OCI-LY7 (cell line): ENCODE results near the gene TBPL1. TPM values are rescaled to one million over a fixed set of nuclear protein-coding genes. Genes with fewer than 3 reads are reported as not detected.

Experiments
- BruUV-seq: library from RNA; stranded (reverse); fragments of 400-500 nt; replicated peaks from 2 replicates; lab custom pipeline; 2021; lab: Mats Ljungman, UMichigan
- CTCF ChIA-PET: fragments of 300-600 bp; sonication (Branson Sonifier 250); formaldehyde crosslinking; loops from one replicate; lab custom pipeline; 2022; ENCODE audit warnings: antibody characterized with exemption; ENCODE audit not compliant: unreplicated experiment; lab: Charles Lee
- POLR2A ChIA-PET: fragments of 300-600 bp; sonication (Branson Sonifier 250); formaldehyde crosslinking; loops from one replicate; lab custom pipeline; 2022; ENCODE audit warnings: antibody characterized with exemption; lab: Charles Lee
- DNase-seq: peaks from one replicate; pipeline ENCODE4 v3.0.0-alpha.2; 2015; ENCODE audit warnings: low spot score
- H2AFZ ChIP-seq: fragments of 200-600 bp; sonication (generic), shearing (Covaris generic); 2 replicates; pipeline ENCODE4 v1.6.1; 2014; ENCODE audit warnings: mild to moderate bottlenecking, antibody characterized with exemption, low read length, moderate library complexity
- H3K27ac ChIP-seq: fragments of 200-600 bp; sonication (generic); 2 replicates; pipeline ENCODE4 v1.5.1; 2014; ENCODE audit warnings: mixed run types, low read depth, mild to moderate bottlenecking, moderate library complexity, low read length, inconsistent platforms; ENCODE audit not compliant: poor library complexity, severe bottlenecking
- H3K36me3 ChIP-seq: fragments of 200-600 bp; sonication (generic); 2 replicates; pipeline ENCODE4 v1.6.1; 2014; ENCODE audit warnings: mild to moderate bottlenecking, antibody characterized with exemption, low read length, moderate library complexity, mixed read lengths; ENCODE audit not compliant: insufficient read depth
- H3K4me1 ChIP-seq: fragments of 200-600 bp; sonication (generic); 2 replicates; pipeline ENCODE4 v1.5.1; 2014; ENCODE audit warnings: mild to moderate bottlenecking, low read length; ENCODE audit not compliant: insufficient read depth, poor library complexity, severe bottlenecking
- H3K4me2 ChIP-seq: fragments of 200-600 bp; sonication (generic); 2 replicates; pipeline ENCODE4 v1.6.1; 2014; ENCODE audit warnings: mild to moderate bottlenecking, low read length
- H3K4me3 ChIP-seq: fragments of 200-600 bp; sonication (generic); 2 replicates; pipeline ENCODE4 v1.5.1; 2014; ENCODE audit warnings: mild to moderate bottlenecking, low read depth, low read length; ENCODE audit not compliant: poor library complexity, severe bottlenecking
- H3K79me2 ChIP-seq: fragments of 200-600 bp; sonication (generic); 2 replicates; pipeline ENCODE4 v1.6.1; 2016; ENCODE audit warnings: low read depth, mild to moderate bottlenecking, low read length, moderate library complexity, mixed read lengths; ENCODE audit not compliant: insufficient read depth
- H3K9me2 ChIP-seq: fragments of 200-600 bp; sonication (generic); 2 replicates; pipeline ENCODE4 v1.6.1; 2016; ENCODE audit warnings: mild to moderate bottlenecking, low read length, mixed read lengths; ENCODE audit not compliant: insufficient read depth
- H3K9me3 ChIP-seq: fragments of 200-600 bp; sonication (generic); 2 replicates; pipeline ENCODE4 v1.6.1; 2014; ENCODE audit warnings: mild to moderate bottlenecking, mixed run types, low read length, mixed read lengths
- H4K20me1 ChIP-seq: fragments of 200-600 bp; sonication (generic); 2 replicates; pipeline ENCODE4 v1.6.1; 2014; ENCODE audit warnings: mild to moderate bottlenecking, antibody characterized with exemption, low read length, moderate library complexity, mixed read lengths; ENCODE audit not compliant: insufficient read depth
- EZH2phosphoT487 ChIP-seq: fragments of 200-600 bp; sonication (generic); IDR thresholded peaks from 2 replicates; pipeline ENCODE4 v1.6.1; 2018; ENCODE audit warnings: low read depth, borderline replicate concordance, mild to moderate bottlenecking, mixed run types, antibody characterized with exemption, low read length, moderate library complexity, mixed read lengths
- intact Hi-C: fragments of 100-400 bp; cut with micrococcal nuclease; formaldehyde crosslinking; loops from one replicate; pipeline ENCODE4 v1.10.0; 2022; ENCODE audit not compliant: unreplicated experiment
- total RNA-seq, 2 experiments: library from RNA; depleted of rRNA in 1 of 2; stranded (reverse); fragments of >200 nt in 1 of 2; shearing (Covaris generic) in 1 of 2; gene quantifications; 2 replicates each; pipeline ENCODE4 v1.2.3, GENCODE V29; 2014 to 2022
- TF ChIP-seq, protein P1 (sequence below): fragments of 200-600 bp; sonication (generic); conservative IDR thresholded peaks from 2 replicates; pipeline ENCODE4 v1.5.1; 2014; ENCODE audit warnings: mild to moderate bottlenecking, antibody characterized with exemption, low read length, moderate library complexity, mixed read lengths

The TBPL1 gene
- total RNA-seq, 2 experiments from 2014 or later, result 27.8 to 47.7 TPM

GRCh38 chr6:134034961-134035822, 82.2 kb downstream of the TBPL1 start:
- Histone ChIP-seq H3K9me2 (no peaks in the 10 kb centered on the region), H3K36me3 (no peaks in the 10 kb centered on the region), H2AFZ (peak overlapping the region; percentile 70; the same call in 1 of the 2 replicates), H3K4me2 (peak overlapping the region; percentile 47), H3K4me3 (no peak overlapping the region), H3K79me2 (no peaks in the 10 kb centered on the region), H3K9me3 (no peaks in the 10 kb centered on the region), H4K20me1 (no peaks in the 10 kb centered on the region), H3K4me1 (peaks cover 38% of the 10 kb centered on the region), H3K27ac (peak overlapping the region; percentile 50)
- ChIA-PET POLR2A (interaction anchor here (0.9 to 2.2 kb wide), 4 partner anchors 9 to 23 kb away, joined by 3 to 7 read pairs (median 4); no protein-coding TSS in a partner anchor), CTCF (no interaction called here)
- no TSS peak for BruUV-seq
- intact Hi-C loops, result no loop called here
- no peak for DNase-seq
- TF ChIP-seq EZH2phosphoT487, result no peak
- TF ChIP-seq, protein P1, sequence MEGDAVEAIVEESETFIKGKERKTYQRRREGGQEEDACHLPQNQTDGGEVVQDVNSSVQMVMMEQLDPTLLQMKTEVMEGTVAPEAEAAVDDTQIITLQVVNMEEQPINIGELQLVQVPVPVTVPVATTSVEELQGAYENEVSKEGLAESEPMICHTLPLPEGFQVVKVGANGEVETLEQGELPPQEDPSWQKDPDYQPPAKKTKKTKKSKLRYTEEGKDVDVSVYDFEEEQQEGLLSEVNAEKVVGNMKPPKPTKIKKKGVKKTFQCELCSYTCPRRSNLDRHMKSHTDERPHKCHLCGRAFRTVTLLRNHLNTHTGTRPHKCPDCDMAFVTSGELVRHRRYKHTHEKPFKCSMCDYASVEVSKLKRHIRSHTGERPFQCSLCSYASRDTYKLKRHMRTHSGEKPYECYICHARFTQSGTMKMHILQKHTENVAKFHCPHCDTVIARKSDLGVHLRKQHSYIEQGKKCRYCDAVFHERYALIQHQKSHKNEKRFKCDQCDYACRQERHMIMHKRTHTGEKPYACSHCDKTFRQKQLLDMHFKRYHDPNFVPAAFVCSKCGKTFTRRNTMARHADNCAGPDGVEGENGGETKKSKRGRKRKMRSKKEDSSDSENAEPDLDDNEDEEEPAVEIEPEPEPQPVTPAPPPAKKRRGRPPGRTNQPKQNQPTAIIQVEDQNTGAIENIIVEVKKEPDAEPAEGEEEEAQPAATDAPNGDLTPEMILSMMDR, result no peak

- intact Hi-C loops, result no loop called here
- Histone ChIP-seq H2AFZ (peak overlapping the region; percentile 70; the same call in 1 of the 2 replicates), H3K9me3 (no peaks in the 10 kb centered on the region), H3K79me2 (no peaks in the 10 kb centered on the region), H4K20me1 (no peaks in the 10 kb centered on the region), H3K36me3 (no peaks in the 10 kb centered on the region), H3K4me2 (peak overlapping the region; percentile 47), H3K9me2 (no peaks in the 10 kb centered on the region), H3K27ac (peak overlapping the region; percentile 50), H3K4me1 (peaks cover 39% of the 10 kb centered on the region), H3K4me3 (no peak overlapping the region)
- ChIA-PET POLR2A (interaction anchor here (0.9 to 2.2 kb wide), 4 partner anchors 10 to 22 kb away, joined by 3 to 7 read pairs (median 4); no protein-coding TSS in a partner anchor), CTCF (no interaction called here)
- BruUV-seq, result no TSS peak
- DNase-seq, result peak; percentile 61
- TF ChIP-seq EZH2phosphoT487, result no peak
- TF ChIP-seq, protein P1, result no peak
Observed at GRCh38 chr6:134035823-134036296, 82.8 kb downstream of the TBPL1 start.
